Prostate gland (tissue), 2 donors: Measurements from ENCODE around the gene NR2E1.

Source experiments
- CTCF ChIP-seq, 4 experiments: fragments of 200-600 bp in 2 of 4; fragments of 450-650 bp in 2 of 4; sonication (generic) in 2 of 4; IDR thresholded peaks; 1 replicate in 3 of 4; 2 replicates in 1 of 4; pipeline ENCODE4 v1.5.1; 2016 to 2019; ENCODE audit warnings: antibody characterized with exemption in 4 of 4, mild to moderate bottlenecking in 2 of 4, moderate library complexity in 2 of 4
- POLR2A ChIP-seq: fragments of 450-650 bp; IDR thresholded peaks from one replicate; pipeline ENCODE4 v1.6.1; 2016; ENCODE audit warnings: antibody characterized with exemption, mild to moderate bottlenecking
- POLR2AphosphoS5 ChIP-seq: sonication (generic); formaldehyde crosslinking; IDR thresholded peaks from one replicate; pipeline ENCODE4 v1.6.1; 2017; ENCODE audit warnings: antibody characterized with exemption

GRCh38 chr6:108159981-108160380 is 5.8 kb upstream of the NR2E1 start:
- no peak for TF ChIP-seq POLR2A
- TF ChIP-seq CTCF (IDR thresholded peaks at IDR 0.05): no peak
- no peak for TF ChIP-seq POLR2AphosphoS5
